ENCODE results near the gene GPR150.
"Not testable (repeated sequence)": the region's sequence is repeated elsewhere in the genome, so short reads cannot be mapped to it uniquely, and the experiment has no call there.

GPR150 gene

DNA sequence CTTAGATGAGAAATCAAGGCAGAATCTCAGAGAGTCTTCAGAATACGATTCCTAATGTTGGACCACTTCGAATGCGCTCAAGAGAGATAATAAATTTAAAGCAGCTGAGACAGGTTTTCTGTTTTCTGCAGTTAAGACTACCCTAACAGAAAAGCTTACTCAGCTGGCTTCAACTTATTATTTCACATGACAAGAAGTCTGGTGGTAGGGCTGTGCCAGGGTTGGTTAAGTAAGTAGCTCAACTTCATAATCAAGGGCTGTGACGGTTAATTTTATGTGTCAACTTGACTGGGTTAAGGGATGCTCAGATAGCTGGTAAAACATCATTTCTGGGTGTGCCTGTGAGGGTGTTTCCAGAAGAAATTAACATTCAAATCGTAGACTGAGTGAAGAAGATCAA lies 3.8 kb downstream of the GPR150 start:
- no peak for DNase-seq (ENCODE audit: low read depth, low spot score)

DNA sequence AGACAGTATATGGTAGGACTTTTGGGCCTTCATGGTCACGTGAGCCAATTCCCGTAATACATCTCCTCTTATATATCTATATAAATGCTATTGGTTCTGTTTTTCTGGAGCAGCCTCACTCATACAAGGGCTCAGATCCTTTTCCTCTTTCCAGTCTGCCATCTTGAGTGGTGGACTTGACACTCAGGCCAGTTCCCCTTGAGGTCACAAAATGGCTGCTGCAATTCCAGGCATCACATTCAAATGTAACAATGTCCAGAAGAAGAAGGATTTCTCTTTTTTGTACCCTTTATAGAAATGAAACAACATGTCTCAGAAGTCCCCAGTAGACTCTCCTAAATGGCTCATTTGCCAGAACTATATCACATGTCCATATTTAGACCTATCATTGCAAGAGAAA lies 4.5 kb downstream of the GPR150 start:
- DNase-seq (ENCODE audit: low read depth, low spot score) = no peak

DNA sequence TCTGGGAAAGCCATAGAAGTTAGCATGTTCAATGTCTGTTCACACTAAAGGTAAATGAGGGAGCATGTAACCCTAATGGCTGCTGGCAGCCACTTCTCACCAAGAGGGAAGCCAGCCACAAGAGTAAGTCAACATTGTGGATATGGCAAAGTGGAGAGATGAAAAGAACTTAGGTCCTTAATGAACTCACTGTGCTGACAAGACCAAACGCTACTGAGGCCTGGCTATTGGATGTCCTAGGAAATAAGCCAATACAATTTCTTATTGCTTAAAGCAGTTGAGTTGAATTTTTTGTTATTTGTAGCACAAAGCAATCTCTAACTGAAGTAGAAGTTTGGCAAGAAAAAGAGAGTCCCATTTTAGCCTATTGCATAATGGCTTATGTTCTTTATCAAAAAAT lies 6.8 kb downstream of the GPR150 start:
- DNase-seq (ENCODE audit: low read depth, low spot score) = no peak

- no peak for DNase-seq (ENCODE audit: low read depth, low spot score)
These were observed 8.3 kb downstream of the GPR150 start for GRCh38 chr5:95627971-95628810.

GRCh38 chr5:95628933-95629332 lies 9.0 kb downstream of the GPR150 start:
- no peak for DNase-seq (ENCODE audit: low read depth, low spot score)

- DNase-seq (ENCODE audit: low read depth, low spot score) = no peak
These were observed 10.6 kb downstream of the GPR150 start for GRCh38 chr5:95630394-95630917.

DNA sequence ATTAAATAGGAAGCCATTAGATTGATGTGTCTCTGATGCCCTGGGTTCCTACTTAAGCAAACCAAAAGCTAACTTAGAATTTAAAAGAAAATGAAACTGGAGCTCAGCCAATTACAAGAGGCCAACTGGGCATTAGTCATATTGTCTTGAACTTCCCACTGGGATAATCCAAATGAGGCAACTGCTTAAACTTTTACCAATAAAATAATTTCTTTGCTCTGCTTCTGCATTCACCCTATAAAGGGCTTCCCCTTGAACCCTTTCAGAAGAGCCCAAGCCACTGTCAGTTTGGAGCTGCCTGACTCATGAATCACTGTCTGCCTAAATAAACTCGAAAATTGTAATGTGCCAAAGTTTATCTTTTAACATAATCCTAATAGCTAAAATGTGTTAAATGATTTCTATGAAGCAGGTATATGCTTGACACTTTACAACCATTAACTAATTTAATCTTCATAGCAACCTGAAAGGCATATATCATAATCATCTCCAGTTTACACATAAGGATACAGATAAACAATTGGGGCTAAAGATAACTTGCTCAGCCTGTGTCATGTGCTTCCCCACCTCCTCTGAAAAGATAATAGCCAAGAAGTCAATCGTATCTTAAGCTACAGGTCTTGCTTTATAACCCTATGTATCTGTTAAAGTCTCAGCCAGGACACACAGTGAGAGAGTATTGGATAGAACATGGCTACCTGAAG lies 11.5 kb downstream of the GPR150 start:
- DNase-seq (ENCODE audit: low read depth, low spot score) = peak; percentile 73

DNA sequence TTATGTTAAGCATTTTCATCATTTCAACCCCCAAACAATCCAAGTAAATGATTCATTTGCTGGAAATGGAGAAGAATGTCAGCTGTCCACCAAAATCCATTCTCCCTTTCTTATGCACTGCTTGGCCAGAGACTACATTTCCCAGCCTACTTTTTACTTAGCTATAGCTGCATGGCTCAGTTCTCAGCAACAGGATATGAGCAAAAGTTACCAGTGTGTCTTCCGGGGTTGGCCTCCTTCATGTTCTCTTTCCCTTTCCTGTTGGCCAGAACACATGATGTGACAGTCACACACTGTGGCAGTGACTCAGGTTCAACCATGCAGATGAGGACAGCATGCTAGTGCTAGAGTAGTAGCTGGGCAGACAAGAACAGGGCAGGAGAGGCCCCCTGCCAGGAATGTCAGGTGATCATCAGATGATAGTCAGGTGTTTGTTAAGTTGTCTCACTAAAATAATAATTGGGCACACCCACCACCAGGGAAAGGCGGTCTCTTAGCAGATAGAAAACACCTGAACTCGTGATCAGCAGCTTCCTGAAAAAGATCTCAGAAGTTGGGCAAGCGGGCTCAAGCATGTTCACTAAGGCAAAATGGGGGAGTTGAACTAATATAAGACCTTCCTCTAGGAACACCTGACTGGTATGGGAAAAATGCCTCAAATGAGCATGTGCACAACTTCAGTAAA lies 12.2 kb downstream of the GPR150 start:
- peak; percentile 40 for DNase-seq (ENCODE audit: low read depth, low spot score)

DNA sequence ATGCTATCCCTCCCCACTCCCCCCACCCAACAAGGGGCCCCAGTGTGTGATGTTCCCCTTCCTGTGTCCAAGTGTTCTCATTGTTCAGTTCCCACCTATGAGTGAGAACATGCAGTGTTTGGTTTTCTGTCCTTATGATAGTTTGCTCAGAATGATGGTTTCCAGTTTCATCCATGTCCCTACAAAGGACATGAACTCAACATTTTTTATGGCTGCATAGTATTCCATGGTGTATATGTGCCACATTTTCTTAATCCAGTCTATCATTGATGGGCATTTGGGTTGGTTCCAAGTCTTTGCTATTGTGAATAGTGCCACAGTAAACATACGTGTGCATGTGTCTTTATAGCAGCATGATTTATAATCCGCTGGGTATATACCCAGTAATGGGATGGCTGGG lies 13.1 kb downstream of the GPR150 start:
- not testable (repeated sequence) for DNase-seq (ENCODE audit: low read depth, low spot score)

DNA sequence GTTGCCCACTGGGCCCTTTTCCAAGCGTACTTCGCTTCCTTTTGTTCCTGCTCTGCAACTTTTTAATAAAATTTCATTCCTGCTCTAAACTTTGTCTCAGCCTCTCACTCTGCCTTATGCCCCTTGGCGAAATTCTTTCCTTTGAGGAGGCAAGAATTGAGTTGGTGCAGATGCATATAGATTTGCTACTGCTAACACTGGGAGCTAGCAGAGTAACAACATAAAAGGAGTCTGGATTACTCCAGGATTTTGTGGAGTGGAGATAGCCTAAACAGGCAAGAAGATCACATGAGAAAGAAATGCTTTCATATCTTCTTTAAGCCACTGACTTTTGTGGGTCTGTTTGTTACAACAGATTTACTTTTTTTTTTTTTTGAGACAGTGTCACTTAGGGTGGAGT lies 13.8 kb downstream of the GPR150 start:
- no peak for DNase-seq (ENCODE audit: low read depth, low spot score)

DNA sequence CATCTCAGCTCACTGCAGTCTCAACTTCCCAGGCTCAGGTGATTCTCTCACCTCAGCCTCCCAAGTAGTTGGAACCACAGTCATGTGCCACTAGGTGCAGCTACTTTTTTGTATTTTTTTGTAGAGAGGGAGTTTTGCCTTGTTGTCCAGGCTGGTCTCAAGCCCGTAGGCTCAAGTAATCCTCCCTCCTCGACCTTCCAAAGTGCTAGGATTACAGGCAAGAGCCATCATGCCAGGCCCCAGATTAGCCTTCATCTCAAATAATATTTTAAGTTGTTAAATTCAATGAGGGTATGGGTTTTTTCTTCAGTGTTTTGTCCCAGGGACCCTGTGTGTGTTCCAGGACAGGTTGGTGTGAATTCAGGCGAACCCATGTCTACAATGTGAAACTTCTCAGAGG lies 14.2 kb downstream of the GPR150 start:
- DNase-seq (ENCODE audit: low read depth, low spot score) = no peak

GRCh38 chr5:95638632-95639031 lies 18.7 kb downstream of the GPR150 start:
- DNase-seq (ENCODE audit: low read depth, low spot score) = no peak

DNA sequence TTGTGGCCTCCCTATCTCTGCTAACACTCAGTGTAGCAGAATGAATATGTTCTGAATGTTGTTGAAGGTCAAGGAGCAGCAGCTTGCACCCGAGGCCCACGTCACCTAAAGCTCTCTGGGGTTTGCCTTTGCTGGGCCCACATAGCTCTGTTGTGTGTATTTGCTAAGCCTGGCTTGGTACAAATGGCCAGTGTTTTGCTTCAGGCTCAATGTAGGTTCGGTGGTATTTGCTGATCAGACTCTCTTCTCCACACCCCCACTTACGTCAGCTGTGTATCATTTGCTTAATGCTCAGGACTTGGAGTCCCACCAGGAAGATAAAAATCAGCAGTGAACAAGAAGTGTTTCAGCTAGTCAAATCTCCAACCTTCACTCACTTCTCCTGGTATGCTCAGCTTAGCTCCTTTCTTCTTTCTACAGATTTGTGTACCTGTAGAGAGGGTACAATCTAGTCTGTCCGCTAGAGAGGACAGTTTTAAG lies 21.9 kb downstream of the GPR150 start:
- DNase-seq (ENCODE audit: low read depth, low spot score) = no peak

DNA sequence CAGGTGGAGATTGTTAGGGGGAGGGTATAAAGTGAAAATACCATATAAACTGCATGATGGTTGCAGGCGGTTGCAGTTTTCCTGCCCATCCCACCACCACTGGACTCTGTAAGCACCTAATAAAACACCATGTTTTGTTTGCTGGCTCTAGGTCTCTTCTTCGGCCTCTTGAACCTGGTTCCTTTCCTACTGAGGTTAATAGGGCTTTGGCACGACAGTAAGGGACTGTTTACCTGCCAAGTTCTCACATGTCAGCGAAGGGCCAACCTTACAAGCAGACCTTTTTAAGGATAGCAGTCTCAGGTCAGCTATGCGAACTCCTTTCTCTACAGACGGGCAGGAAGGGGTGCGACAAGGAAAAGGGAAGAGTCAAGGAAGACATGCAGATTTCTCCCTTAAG lies 23.3 kb downstream of the GPR150 start:
- DNase-seq (ENCODE audit: low read depth, low spot score) = no peak

- DNase-seq (ENCODE audit: low read depth, low spot score) = peak; percentile 78
These were observed 24.6 kb downstream of the GPR150 start for GRCh38 chr5:95644351-95645042.

GRCh38 chr5:95646226-95646568 lies 26.3 kb downstream of the GPR150 start:
- not testable (repeated sequence) for DNase-seq (ENCODE audit: low read depth, low spot score)

GRCh38 chr5:95646569-95647431 lies 26.9 kb downstream of the GPR150 start, which contains the start of gene RFESD:
Gene RFESD, plus strand, starts transcription at chr5:95646777. Its CDS starts 5,495 bp downstream, at chr5:95652272.
- peak; percentile 98 for DNase-seq (ENCODE audit: low read depth, low spot score)

- DNase-seq (ENCODE audit: low read depth, low spot score) = no peak
These were observed 28.3 kb downstream of the GPR150 start for GRCh38 chr5:95647886-95648860.

GRCh38 chr5:95649274-95649673 lies 29.4 kb downstream of the GPR150 start:
- no peak for DNase-seq (ENCODE audit: low read depth, low spot score)
